ENCODE measurements around the gene PCDHGB3. TPM values are rescaled to one million over a fixed set of nuclear protein-coding genes. Genes with fewer than 3 reads are reported as not detected.
"Not testable (repeated sequence)": the region's sequence is repeated elsewhere in the genome, so short reads cannot be mapped to it uniquely, and the experiment has no call there.

Gene PCDHGB3
- total RNA-seq, 2 donors from 2014 or later = 11.2 to 15.4 TPM

- TF ChIP-seq CTCF (IDR thresholded peaks at IDR 0.05) = no peak
- no peak overlapping the region for H3K27ac ChIP-seq
- no peaks in the 10 kb centered on the region for H3K4me1 ChIP-seq (ENCODE audit: control insufficient read depth in 1 of 2, low read depth in 2 of 2)
- H3K27me3 ChIP-seq (replicated peaks; ENCODE audit: insufficient read depth) = no peaks in the 10 kb centered on the region
- no peak for DNase-seq (ENCODE audit: low spot score)
- H3K4me3 ChIP-seq = peak overlapping the region; percentile 24
- no peaks in the 10 kb centered on the region for H3K36me3 ChIP-seq
- ATAC-seq (ENCODE audit: insufficient number of reproducible peaks, low FRiP score, low read depth) = no peak
- peaks cover 89% of the 10 kb centered on the region for H3K9me3 ChIP-seq
Observed at GRCh38 chr5:141371572-141372475, 1.8 kb downstream of the PCDHGB3 start.

- Histone ChIP-seq H3K27ac (no peak within 1 kb of the TSS), H3K4me1 (ENCODE audit: control insufficient read depth in 1 of 2, low read depth in 2 of 2) (no peaks in the 10 kb centered on the region), H3K4me3 (peak within 1 kb of the TSS; percentile 18), H3K36me3 (no peaks in the 10 kb centered on the region), H3K9me3 (peaks cover 94% of the 10 kb centered on the region), H3K27me3 (replicated peaks; ENCODE audit: insufficient read depth) (no peaks in the 10 kb centered on the region)
- DNase-seq (ENCODE audit: low spot score) (no peak), ATAC-seq (ENCODE audit: insufficient number of reproducible peaks, low FRiP score, low read depth) (no peak)
- TF ChIP-seq CTCF (IDR thresholded peaks at IDR 0.05) = no peak
Observed at GRCh38 chr5:141373673-141374317, 3.8 kb downstream of the PCDHGB3 start, which contains the start of gene PCDHGA6. Gene PCDHGA6 (plus strand): TSS chr5:141373891. CDS start chr5:141374084, 193 bp downstream.

GRCh38 chr5:141374627-141375026 lies 4.6 kb downstream of the PCDHGB3 start:
- DNase-seq (ENCODE audit: low spot score) = no peak
- Histone ChIP-seq H3K36me3 (no peaks in the 10 kb centered on the region), H3K4me3 (no peak overlapping the region), H3K4me1 (ENCODE audit: control insufficient read depth in 1 of 2, low read depth in 2 of 2) (no peaks in the 10 kb centered on the region), H3K27me3 (replicated peaks; ENCODE audit: insufficient read depth) (no peaks in the 10 kb centered on the region), H3K27ac (no peak overlapping the region), H3K9me3 (peaks cover 93% of the 10 kb centered on the region)
- ATAC-seq (ENCODE audit: insufficient number of reproducible peaks, low FRiP score, low read depth) = no peak
- TF ChIP-seq CTCF (IDR thresholded peaks at IDR 0.05) = no peak

- H3K9me3 ChIP-seq = peaks cover 90% of the 10 kb centered on the region
- not testable (repeated sequence) for H3K4me1 ChIP-seq (ENCODE audit: control insufficient read depth in 1 of 2, low read depth in 2 of 2); DNase-seq (ENCODE audit: low spot score); H3K27me3 ChIP-seq (replicated peaks; ENCODE audit: insufficient read depth); ATAC-seq (ENCODE audit: insufficient number of reproducible peaks, low FRiP score, low read depth); H3K4me3 ChIP-seq; H3K27ac ChIP-seq; H3K36me3 ChIP-seq
Observed at GRCh38 chr5:141375444-141376155, 5.6 kb downstream of the PCDHGB3 start.

- no peak for TF ChIP-seq CTCF (IDR thresholded peaks at IDR 0.05)
- DNase-seq (ENCODE audit: low spot score) = no peak
- H3K27me3 ChIP-seq (replicated peaks; ENCODE audit: insufficient read depth) = no peaks in the 10 kb centered on the region
Observed at GRCh38 chr5:141382469-141383294, 12.6 kb downstream of the PCDHGB3 start, which contains the start of gene PCDHGA7. Gene PCDHGA7 (plus strand): TSS chr5:141382742. CDS start chr5:141382900, 158 bp downstream.

More at GRCh38 chr5:141382469-141383294, 12.6 kb downstream of the PCDHGB3 start, which contains the start of gene PCDHGA7:
- Histone ChIP-seq H3K27ac (no peak within 1 kb of the TSS), H3K4me1 (ENCODE audit: control insufficient read depth in 1 of 2, low read depth in 2 of 2) (no peaks in the 10 kb centered on the region), H3K9me3 (peaks cover 95% of the 10 kb centered on the region), H3K36me3 (no peaks in the 10 kb centered on the region), H3K4me3 (peak within 1 kb of the TSS; percentile 19)
- no peak for ATAC-seq (ENCODE audit: insufficient number of reproducible peaks, low FRiP score, low read depth)

All from thoracic aorta (tissue), 2 donors.